NT2/D1 (cell line): ENCODE results near the gene MYOF.
"Not testable (repeated sequence)": the region's sequence is repeated elsewhere in the genome, so short reads cannot be mapped to it uniquely, and the experiment has no call there.

Experiments used
- DNase-seq: peaks from one replicate; pipeline ENCODE4 v3.0.0-alpha.2; 2011; ENCODE audit warnings: low read depth, low spot score
- H3K27me3 ChIP-seq: 2 replicates; pipeline ENCODE4 v1.6.0; 2011; ENCODE audit warnings: mild to moderate bottlenecking; ENCODE audit not compliant: insufficient read length, insufficient read depth
- H3K36me3 ChIP-seq: 2 replicates; pipeline ENCODE4 v1.6.1; 2011; ENCODE audit warnings: mild to moderate bottlenecking, low read length, mixed read lengths; ENCODE audit not compliant: insufficient read depth, insufficient read length
- H3K4me1 ChIP-seq: 2 replicates; pipeline ENCODE4 v1.5.1; 2011; ENCODE audit not compliant: insufficient read depth, insufficient read length
- H3K4me3 ChIP-seq: 2 replicates; pipeline ENCODE4 v1.5.1; 2011; ENCODE audit warnings: low read depth; ENCODE audit not compliant: insufficient read length
- H3K9ac ChIP-seq: 2 replicates; pipeline ENCODE4 v1.6.0; 2011; ENCODE audit warnings: low read depth; ENCODE audit not compliant: insufficient read length
- H3K9me3 ChIP-seq: 2 replicates; pipeline ENCODE4 v1.5.1; 2011; ENCODE audit warnings: mild to moderate bottlenecking, low read length; ENCODE audit not compliant: insufficient read depth
- SUZ12 ChIP-seq: IDR thresholded peaks from 2 replicates; pipeline ENCODE4 v1.6.1; 2011; ENCODE audit not compliant: insufficient read length, insufficient read depth; ENCODE audit errors: extremely low read depth
- YY1 ChIP-seq: IDR thresholded peaks from 2 replicates; pipeline ENCODE4 v1.6.1; 2011; ENCODE audit not compliant: insufficient read length, insufficient read depth
- ZNF274 ChIP-seq: IDR thresholded peaks from 2 replicates; pipeline ENCODE4 v1.6.1; 2011; ENCODE audit warnings: mild to moderate bottlenecking, low read depth, low read length

MYOF gene

DNA sequence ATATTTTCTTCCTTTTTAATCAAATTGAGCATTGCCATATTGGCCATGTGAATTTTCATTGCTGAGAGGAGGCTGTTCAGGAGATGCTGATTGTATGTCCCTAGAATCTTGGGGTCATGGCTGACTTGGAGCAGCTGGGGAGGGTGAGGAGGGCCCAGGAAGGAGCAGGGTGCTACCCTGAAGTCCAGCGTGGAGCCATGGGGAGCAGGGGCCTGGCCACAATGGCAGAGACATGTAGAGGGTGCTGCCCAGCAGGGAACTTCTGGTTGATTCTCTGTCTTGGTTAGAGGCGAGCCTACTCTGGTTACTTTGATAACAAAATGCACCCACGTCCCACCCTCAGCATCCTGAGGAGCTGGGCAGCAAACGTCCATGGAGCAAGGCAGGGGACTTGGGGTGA, 186.0 kb downstream of the MYOF start:
- TF ChIP-seq ZNF274 (no peak), YY1 (no peak)
- no peak for DNase-seq
- Histone ChIP-seq H3K36me3 (no peaks in the 10 kb centered on the region), H3K27me3 (peaks cover 3% of the 10 kb centered on the region), H3K4me3 (no peak overlapping the region), H3K9ac (no peak overlapping the region), H3K9me3 (no peaks in the 10 kb centered on the region), H3K4me1 (no peaks in the 10 kb centered on the region)

GRCh38 chr10:93293999-93294398, 188.1 kb downstream of the MYOF start:
- H3K9me3 ChIP-seq: no peaks in the 10 kb centered on the region

GRCh38 chr10:93290661-93291354, 191.3 kb downstream of the MYOF start:
- DNase-seq: no peak
- H3K4me1 ChIP-seq: no peaks in the 10 kb centered on the region
- no peaks in the 10 kb centered on the region for H3K36me3 ChIP-seq

More at GRCh38 chr10:93293999-93294398, 188.1 kb downstream of the MYOF start:
- TF ChIP-seq YY1 (no peak), ZNF274 (no peak), SUZ12 (no peak)
- H3K27me3 ChIP-seq: peaks cover 23% of the 10 kb centered on the region
- H3K9ac ChIP-seq: no peak overlapping the region
- H3K4me1 ChIP-seq: no peaks in the 10 kb centered on the region
- H3K36me3 ChIP-seq: no peaks in the 10 kb centered on the region
- no peak overlapping the region for H3K4me3 ChIP-seq
- DNase-seq: no peak

DNA sequence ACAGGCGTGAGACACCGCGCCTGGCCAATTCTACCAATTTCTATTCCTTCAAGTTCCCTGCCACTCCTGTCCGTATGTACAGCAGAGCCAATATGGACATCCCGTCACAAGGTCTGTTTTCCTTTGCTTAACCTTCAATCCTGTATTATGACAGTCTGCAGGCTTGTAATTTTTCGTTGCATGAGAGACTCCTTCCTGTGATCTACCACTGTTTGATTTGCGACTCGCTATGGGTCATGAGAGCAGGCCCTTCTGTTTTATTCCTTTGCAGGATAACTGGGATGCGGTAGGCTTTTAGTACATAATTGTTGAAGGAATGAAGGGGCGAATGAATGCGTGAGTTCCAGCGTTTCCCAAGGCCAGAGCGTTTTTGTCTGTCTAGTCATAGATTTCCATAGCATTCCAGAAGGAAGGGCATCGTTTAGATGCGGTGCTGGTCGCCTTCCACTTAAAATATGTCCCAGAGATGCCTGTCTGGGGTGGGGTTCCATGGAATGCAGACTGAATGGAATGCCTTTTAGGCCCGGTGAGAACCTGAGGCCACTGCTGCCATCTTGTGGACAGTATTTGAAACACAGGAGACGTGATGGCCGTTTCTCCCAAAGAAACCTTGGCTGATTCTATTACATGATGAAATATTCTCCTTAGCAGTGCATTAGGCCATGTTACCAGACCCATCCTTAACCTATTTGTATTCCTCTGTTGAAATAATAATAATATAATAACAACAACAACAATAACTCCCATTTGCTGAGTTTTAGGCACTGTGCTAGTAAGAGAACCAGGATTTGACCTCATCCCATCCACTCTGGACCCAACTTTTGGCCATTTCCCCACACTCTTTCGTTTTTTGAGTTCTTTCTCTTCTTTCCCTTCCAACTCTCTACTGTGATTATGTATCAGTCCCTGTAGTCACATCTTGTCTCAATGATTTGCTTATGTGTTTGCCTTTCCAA, 193.2 kb downstream of the MYOF start:
- Histone ChIP-seq H3K36me3 (no peaks in the 10 kb centered on the region), H3K9ac (no peak overlapping the region), H3K4me1 (no peaks in the 10 kb centered on the region), H3K27me3 (peaks cover 63% of the 10 kb centered on the region), H3K9me3 (no peaks in the 10 kb centered on the region), H3K4me3 (no peak overlapping the region)
- DNase-seq: peak; percentile 76
- TF ChIP-seq SUZ12 (no peak), YY1 (no peak)

More at GRCh38 chr10:93290661-93291354, 191.3 kb downstream of the MYOF start:
- Histone ChIP-seq H3K27me3 (peaks cover 45% of the 10 kb centered on the region), H3K9ac (no peak overlapping the region), H3K9me3 (no peaks in the 10 kb centered on the region), H3K4me3 (no peak overlapping the region)
- no peak for TF ChIP-seq YY1
- no peak for TF ChIP-seq ZNF274
- no peak for TF ChIP-seq SUZ12

DNA sequence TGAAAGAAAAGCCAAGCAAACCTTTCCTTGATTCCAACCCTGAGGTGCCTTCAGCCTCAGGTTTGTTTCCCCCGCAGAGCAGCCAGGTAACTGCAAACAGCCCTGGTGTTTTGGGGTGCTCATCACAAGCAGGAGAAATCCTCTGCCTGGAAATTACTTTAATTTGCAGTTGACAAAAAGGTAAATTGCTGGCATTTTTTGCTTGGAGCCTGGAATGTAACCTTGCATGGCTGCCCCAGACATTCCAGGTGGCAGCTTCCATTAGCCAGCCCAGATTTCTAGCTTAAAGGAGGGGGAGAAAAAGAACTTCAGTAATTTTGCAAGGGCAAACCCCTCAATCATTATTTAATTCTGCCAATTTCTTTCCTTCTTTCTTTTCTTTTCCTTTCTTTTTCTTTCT, 194.4 kb downstream of the MYOF start:
- no peaks in the 10 kb centered on the region for H3K4me1 ChIP-seq
- no peaks in the 10 kb centered on the region for H3K36me3 ChIP-seq
- no peak for DNase-seq
- peaks cover 75% of the 10 kb centered on the region for H3K27me3 ChIP-seq
- no peak overlapping the region for H3K9ac ChIP-seq
- no peak overlapping the region for H3K4me3 ChIP-seq
- no peaks in the 10 kb centered on the region for H3K9me3 ChIP-seq
- no peak for TF ChIP-seq ZNF274
- TF ChIP-seq SUZ12: no peak
- TF ChIP-seq YY1: no peak

DNA sequence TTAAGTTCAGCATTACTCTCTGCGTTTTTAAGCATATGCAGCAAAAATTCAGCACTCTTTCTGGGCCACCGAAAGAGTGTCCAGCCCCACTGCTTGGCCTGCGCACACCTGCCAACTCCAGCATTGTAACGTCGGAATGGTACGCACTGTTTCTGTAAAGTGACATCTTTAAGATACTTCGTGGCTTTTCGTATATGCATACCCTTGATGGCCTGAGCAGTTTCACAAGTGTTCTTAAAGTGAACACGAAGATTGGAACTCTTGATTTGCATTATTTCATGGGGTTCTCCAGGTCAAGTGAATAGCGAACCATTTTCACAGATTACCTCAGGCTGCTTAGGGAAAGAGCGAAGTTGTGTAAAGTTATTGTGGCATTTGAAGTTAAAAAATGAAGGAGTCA, 197.9 kb downstream of the MYOF start:
- not testable (repeated sequence) for H3K4me1 ChIP-seq, DNase-seq, H3K36me3 ChIP-seq, H3K9ac ChIP-seq, H3K9me3 ChIP-seq, H3K4me3 ChIP-seq
- H3K27me3 ChIP-seq: peaks cover 74% of the 10 kb centered on the region

GRCh38 chr10:93281367-93281720, 200.8 kb downstream of the MYOF start:
- Histone ChIP-seq H3K9ac (no peak overlapping the region), H3K27me3 (peaks cover 85% of the 10 kb centered on the region), H3K9me3 (peaks cover 5% of the 10 kb centered on the region; the same call in 1 of the 2 replicates), H3K4me1 (peaks cover 4% of the 10 kb centered on the region), H3K36me3 (no peaks in the 10 kb centered on the region), H3K4me3 (no peak overlapping the region)
- DNase-seq: no peak
- TF ChIP-seq SUZ12 (no peak), ZNF274 (no peak), YY1 (no peak)
